Stimulated activated CD4-positive, alpha-beta T cell treated with anti-CD3 and anti-CD28 coated beads, Interleukin-12 subunit alpha, Interleukin-12 subunit beta, amount 100 ng/mL, for 48 hours (primary cell): ENCODE measurements around the gene TH.

Experiments used
- DNase-seq, 3 donors: peaks; one replicate each; pipeline ENCODE4 v3.0.0-alpha.2; 2020; ENCODE audit warnings: low read depth in 2 of 3, low spot score in 1 of 3

TH gene

DNA sequence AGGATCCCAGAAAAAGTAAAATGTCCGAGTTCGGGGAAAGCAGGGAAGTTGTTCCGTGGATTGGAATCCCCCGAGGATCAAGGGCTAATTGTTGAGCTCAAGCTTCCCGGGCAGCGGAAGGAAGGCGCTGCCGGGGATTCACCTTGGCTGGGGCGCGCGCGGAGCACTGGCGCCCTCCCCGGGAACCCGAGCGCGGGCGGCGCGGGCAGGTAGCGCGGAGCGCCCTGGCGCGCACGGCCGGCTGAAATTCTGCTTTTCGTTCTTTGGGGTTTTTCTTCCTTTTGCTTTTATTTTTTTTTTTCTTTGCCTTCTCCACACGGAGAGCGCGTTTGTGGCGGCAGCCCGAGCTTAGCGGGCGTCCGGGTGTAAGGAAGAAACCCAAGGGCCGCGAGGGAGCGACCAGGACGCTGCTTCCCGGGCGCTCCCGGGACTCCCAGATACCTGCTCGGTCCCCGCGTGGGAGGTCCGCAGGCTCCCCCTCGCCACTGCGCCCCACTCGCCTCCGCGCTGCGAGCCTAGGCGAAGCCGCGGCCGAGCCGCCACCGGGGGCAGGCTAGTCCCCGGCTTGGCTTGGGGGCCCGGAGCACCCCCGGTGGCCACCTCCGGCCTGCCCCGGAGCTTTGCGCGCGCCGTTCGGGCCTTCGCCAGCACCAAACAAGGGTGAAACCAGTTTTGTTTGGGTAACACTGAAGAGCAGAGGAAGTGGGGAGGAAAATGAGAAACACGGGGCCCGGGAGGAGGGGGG lies 27.6 kb downstream of the TH start:
- DNase-seq: peak in 1 of 3 donors; percentile 26

DNA sequence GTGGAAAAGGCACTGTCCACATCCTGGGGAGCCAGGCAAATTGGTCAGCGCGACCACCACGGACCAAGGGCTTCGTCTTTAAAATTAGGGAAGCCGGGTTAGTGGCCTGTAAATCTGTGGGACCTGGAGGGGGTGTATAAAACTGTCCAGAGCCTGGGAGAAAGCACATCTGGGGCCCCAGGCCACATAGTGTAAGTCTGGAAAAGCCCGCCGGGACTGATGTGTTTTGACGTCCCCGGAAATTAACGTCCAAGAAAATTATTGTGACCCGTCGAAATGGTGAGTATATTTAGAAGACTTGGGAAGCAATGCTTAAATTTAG lies 28.2 kb downstream of the TH start:
- no peak for DNase-seq

DNA sequence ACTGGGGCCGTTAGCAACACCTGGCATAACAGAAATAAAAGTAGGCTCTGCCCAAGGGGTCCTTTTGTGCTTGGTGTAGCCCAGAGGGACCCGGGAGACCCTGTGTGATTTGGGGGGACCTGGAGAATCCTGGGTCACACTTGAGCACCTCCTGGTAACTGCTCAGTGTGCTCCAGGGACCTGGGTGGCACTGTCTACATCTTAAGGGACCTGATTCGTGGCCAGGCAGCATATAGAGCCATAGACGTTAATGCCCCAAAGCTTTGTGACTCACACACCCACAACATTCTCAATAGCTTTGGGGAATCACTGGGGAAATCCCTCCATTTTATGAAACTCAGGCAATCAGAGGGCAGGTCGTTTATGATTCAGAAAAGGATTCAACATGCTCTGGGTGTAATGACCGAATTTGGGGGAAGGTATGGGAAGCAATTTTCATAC lies 28.8 kb downstream of the TH start:
- peak; percentile 15 to 56 (median 35) for DNase-seq

DNA sequence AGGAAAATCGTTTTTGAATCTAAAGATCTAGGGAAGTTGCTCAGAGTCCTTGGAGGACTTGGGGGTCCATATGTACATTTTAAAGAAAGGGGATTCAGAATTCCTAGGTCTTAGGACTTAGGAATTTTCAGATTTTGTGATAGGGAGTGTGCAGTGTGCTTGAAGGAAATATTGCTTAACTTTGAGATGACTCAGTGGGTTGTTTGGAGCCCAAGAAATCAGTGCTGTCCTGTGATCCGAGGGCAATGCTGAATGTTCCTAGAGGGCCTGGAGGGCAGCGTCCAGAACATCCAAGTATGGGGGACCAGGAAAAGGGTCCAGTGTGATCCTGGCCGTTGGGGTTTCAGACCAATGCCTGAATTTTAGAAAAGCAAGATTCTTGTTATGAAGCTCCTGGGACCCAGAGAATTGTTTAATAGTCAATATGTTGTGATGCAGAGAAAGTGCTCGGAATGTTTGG lies 29.3 kb downstream of the TH start:
- no peak for DNase-seq

DNA sequence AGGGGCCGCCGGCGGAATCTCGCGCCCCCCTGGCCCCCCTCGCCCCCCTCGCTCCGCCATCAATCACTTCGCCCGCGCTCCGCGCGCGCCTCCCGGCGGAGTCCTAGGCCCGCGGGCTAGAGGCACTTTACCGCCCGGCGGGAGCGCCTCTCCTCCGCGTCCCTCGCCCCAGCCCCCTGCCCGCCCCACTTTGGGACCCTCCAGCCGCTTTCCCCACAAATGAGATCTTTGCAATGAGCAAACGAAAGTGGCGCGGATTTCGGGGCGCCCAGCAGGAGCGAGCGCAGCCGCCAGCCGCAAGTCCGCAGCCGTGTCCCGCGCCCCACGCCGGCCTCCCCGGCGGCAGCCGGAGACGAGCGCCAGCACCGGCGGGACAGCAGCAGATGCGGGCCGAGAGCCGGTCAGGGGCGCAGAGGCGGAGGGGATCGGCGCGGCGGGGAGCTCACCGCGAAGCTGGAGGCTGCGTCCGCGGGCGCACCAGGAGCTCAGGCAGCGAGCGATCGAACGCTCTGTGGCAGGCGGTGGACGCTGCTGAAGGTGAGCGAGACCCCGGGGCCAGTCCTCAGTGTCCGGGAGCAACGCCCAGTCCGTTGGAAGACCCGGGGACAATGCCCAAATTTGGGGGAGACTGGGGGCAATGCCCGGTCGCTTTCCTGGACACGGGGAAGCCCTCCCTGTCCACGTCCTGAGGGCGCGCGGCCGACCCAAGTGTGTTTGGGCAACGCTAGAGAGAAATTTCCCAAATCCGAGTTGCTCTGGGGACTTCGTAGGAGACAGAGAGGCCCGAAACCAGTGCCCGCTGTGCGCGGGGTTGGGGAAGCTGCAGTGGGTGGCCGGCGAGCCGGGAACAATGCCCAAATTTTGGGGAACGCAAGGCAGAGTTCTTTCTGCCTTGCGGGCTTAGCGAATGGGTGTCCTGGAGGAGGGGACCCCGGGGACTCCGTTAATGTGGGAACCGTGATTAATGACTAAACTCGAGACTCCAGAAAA lies 30.9 kb downstream of the TH start:
- no peak for DNase-seq

DNA sequence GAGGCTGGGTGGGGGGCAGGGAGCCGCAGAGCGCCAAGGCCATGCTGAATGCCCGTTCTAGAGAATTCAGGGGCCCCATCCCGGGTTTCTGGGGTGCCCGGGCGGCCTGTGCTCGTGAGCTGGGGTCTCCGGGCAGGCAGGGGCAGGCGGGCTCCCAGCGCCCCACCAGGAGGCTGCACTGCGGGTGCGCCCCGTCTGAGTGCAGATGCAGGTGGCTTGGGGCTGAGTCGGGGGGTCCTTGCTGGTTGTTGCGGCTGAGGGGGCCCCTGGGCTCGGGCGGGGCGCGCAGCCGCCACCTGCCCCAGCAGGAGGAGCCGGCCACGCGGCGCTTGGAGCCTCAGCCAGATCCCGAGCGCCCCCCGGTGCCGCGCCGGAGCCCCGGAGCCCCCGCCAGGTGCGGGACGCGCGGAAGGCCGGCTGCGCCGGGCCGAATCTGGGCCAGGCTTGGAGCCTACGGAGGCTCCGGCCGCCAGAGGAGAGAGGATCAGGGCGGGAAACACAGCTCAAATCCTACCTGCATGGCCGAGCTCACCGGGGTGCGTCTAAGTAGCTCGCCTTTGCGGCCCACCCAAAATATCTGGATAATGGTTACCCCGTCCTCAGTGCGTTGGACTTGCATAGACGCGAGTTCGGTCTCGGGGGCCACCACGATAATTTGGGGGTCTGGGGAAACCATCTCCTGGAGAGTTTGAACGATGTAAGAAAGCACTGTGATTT lies 31.8 kb downstream of the TH start:
- no peak for DNase-seq

DNA sequence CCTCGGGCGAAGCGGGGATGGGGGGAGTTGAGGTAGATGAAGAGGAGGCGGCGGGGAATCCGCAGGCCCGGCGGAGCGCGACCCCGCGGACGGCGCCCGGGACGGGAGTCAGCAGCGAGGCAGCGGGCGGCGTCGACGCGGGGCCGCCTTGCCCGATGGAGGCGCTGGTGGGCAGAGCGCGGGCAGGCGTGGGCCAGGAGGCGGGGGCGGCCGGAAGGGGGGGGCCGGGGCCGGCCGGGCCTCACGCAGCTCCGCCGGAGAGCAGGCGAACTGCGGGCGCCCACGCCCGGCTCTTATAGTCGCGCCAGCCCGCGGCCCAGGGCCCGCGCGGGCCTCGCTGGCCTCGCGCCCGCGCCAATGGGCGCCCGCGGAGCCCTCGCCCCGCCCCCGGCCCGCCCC lies 32.5 kb downstream of the TH start, which contains the start of gene IGF2:
IGF2 (minus strand) TSS at position 267 of the 399 bp plus-strand sequence. CDS start 3,866 bp downstream, outside the sequence.
- DNase-seq: no peak

DNA sequence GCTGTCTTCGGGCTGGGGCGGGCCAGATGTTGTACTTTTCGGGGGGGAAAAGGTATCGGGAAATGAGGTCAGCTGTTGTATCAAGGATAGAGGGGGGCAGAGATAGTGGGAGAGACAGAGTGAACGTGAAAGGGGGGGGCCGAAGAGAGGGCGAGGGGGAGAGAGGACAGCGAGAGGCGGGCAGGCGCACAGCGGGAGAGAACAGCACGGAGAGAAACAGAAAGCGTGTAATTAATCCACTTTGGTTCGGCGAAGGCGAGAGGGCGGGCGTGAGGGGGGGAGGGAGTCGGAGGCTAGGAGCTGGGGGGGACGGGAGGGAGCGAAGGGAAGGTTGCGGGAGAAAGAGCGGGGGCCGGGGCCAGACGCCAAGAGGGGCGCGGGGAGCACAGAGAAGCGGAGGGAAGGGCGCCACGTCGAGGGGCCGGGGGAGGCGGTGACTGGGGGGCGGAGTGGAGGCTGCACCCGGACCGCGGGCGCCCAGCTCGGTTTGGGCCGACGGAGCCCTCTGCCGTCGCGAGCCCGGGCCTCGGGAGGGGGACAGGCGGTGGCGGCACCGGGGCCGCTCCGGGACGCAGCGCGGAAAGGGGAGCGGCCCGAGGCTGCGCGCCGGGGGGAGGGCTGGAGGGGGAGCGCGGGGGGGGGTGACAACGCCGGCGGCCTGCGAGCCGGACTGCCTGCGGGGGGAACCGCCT lies 33.0 kb downstream of the TH start:
- no peak for DNase-seq

DNA sequence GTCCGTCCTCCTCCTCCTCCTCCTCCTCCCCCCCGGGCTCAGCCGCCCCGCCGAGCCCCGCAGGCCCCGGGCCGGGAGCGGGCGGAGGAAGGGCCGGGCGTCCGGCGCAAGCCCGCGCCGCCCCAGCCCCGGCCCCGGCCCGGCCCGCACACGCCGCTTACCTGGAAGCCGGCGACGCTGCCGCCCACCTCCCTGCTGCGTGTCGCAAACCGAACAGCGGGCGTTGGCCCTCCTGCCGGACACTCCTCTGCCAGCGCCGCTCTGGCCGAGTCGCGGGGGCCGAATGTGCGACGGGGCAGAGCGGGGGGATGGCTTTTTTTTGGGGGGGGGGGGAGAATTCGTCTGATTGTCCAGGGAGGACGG lies 33.6 kb downstream of the TH start:
- DNase-seq: no peak

DNA sequence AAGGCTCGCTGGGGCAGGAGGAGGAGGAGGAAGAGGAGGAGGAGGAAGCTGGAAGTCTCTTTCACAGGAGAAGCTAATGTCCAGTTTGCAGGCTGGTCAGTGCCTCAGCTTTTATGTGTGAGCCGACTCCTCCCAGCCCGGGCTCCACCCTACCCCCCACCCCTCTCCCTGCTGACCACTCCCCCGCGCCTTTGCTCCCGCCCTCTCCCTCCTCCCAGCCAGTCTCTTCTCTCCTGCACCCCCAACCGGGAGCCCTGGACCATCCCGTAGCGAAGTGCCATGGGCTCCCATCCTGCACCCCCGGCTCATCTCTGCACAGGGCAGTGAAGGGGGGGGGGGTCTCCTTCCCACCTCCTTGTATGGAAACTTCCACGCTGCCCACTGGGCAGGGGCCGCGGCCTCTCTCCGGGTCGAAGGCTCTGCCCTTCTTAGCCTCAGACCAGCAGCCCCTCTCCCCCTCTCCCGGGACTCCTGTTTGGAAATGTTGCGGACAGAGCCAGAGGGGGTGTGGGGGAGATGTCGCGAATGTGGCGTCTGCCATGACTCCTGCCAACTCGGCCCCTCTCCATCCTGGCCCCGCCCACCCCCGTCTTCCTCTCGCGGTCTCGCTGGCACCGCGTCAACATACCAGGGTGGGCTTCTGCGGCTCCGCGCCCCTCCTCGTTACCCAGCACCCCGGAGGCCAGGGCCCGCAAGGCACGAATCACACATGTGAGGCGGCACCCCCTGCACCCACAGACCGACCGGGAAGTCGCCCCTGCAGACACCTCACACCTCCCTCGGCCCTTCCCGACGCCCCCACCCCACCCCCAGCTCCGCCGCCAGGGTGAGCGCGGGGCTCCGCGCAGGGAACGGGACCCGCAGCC lies 34.2 kb downstream of the TH start:
- DNase-seq: no peak

DNA sequence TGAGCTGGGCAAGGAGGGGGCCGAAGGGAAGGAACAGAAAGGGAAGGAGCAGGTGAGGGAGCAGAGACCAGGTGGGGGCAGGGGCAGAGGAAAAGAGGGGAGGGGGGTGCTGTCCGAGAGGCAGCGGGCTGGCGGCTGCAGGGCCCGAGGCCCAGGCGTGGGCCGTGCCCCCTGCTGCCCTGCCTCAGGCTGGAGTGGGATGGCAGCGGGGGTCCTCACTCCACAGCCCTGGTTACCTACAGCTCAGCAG lies 34.7 kb downstream of the TH start:
- no peak for DNase-seq

DNA sequence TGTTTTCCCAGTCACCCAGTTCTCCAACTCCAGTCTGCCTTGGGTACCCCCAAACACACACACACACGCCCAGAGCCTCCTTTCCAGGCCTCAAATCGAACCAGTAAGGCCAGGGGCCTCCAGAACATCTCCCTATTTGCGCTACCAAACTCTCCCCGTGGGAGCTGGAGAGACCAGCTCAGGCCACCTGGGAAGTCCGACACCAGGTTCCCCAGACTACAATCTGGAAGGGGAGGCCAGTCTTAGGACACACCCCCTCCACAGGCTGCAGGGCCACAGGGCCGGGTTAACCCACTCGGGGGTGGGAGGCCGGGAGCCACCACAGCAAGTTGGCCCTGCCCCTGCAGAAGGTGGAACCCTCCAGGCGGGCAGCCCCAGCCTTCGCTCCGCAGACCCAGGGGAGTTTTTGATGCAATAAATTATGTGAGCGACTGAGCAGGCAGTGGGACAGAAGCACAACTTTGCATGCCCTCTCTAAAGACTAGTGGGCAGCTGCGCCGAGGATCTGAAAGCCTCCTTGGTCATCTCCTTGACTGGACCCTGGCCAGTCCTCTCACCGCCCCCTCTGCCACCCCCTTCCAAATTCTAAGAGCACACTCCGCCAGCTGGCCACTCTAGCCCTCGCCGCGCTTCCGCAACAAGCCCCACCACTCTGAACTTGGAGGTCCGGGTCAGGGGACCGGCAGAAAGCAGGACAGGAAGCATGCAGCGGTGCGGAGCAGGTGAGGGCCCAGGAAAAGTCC lies 35.2 kb downstream of the TH start:
- DNase-seq: no peak

DNA sequence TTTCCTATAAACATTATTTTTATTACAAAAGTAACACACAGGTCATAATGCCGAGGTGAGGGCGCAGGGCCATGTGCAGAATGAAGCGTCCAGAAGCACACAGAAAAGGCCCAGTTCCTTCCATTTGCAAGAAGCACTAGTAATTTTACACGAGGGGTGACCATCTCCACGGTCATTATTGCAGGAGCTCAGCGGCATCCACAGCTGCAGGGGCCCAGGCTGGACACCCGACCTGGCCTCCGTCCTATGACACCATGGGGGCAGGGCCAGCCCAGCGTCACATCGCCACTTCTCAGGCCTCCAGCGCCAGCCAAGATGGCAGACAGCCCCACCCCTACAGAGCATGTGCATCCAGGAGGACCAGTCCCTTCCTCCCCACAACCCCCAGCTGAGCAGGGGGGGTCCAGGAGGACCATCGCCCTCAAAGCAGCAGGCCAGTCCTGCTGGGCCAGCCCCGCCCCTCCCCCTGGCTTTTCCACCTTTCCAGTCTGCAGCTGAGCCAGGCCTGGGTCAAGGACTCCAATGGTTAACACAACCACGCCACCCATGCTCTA lies 35.9 kb downstream of the TH start:
- DNase-seq: no peak

DNA sequence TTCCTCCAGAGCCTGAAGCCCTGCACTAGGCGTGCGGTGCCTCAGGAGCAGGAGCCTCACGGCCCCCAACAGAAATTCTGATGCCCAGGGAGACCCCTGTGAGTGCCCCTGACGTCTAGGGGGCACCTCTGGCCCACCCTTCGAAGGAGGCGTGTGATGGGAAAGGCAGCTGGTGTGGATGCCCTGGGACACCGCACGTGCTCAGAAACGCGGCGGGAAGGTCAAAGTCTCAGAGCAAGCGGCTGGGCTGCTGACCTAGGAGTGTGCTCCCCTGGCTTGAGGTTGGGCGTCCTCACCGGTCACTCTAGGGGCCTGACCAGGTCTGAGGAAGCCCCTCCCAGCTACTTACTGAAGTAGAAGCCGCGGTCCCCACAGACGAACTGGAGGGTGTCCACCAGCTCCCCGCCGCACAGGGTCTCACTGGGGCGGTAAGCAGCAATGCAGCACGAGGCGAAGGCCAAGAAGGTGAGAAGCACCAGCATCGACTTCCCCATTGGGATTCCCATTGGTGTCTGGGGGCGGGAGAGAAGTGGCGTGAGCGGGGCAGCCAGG lies 36.5 kb downstream of the TH start:
- DNase-seq: no peak

DNA sequence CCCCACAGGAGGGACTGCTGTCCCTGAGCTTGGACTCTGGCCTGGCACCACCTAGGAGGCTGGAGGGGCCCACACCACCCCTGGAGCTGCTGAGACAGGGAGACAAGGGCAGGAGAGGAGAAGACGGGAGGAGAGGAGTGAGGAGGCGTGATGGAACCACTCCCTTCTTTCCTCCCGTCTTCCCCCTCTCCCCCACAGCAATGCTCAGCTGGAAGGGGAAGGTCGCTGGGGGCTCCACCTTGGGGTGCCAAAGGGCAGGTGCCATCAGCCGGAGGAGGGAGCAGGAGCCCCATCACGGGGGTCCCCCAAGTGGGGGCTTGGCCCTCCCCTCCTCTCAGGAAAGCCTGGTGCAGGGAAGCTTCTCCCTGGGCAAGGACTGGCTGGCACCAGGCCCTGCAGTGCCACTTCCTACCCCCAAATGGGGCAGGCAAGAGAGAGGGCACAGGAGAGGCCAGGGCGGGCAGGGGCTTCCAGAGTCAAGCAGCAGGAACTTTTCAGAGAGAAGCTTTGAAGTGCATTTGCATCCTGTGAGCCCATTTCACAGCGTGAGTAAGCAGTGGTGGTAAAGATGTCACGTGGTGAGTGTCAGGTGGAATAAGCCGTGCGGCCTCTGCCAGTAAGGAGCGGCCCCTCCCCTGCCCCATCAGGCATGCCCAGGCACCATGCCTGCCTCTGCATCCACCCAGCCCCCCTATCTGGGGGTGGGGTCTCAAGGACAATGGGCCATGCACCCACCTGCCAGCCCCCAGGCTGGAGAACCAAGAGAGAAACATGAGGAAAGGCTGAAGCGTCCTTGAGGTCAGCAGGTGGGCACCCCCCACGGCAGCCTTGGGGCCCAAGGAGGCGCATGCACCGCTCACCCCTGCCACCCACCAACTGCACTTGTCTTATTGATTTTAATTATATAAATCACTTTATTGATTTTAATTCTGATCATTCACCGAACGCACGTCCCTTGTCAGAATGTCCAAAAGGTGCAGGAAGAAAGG lies 37.3 kb downstream of the TH start:
- no peak for DNase-seq

DNA sequence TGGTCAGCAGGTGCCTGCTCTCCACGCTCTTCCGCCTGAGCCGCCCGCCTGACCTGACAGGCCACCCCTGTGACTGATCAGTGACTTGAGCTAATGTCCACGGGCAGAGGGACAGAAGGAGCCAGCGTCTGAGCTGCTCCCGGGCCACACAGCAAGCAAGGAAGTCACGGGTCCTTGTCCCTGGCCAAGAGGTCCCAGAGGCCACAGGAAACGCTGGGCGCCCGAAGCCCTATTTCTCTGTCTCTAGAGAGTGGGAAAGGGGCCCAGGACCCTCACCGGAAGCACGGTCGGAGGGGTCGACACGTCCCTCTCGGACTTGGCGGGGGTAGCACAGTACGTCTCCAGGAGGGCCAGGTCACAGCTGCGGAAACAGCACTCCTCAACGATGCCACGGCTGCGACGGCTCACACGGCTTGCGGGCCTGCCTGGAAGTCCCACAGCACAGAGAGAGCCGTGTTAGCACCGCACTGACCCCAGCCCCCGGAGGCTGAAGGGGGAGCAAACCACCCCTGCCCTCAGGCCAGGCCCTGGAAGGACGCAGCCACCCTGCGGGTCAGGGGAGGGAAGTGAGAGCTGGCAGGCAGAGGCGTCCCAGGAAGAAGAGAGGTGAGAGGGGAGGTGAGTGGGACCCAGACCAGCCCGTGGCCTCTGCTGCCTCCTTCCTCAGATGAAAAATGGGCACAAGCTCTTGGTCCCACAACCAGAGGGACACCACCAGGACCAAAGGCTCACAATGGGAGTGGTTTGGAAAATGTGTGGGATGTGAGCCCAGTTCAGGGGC lies 38.2 kb downstream of the TH start:
- DNase-seq: no peak

DNA sequence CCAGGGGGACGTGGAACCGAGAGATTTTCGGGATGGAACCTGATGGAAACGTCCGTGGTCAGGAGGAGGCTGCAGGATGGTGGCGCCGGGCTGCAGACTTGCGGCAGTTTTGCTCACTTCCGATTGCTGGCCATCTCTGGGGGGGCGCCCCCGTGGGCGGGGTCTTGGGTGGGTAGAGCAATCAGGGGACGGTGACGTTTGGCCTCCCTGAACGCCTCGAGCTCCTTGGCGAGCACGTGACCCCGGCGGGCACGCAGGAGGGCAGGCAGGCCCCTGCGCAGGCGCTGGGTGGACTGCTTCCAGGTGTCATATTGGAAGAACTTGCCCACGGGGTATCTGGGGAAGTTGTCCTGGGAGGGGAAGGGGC lies 38.8 kb downstream of the TH start:
- DNase-seq: no peak
